Astrocyte (in vitro differentiated cells and primary cell): ENCODE measurements around the gene TBC1D5. TPM values are rescaled to one million over a fixed set of nuclear protein-coding genes. Genes with fewer than 3 reads are reported as not detected.

Source experiments
- DNase-seq: peaks from one replicate; pipeline ENCODE4 v3.0.0-alpha.2; 2010; ENCODE audit warnings: low read depth
- FAIRE-seq: peaks from 2 replicates; lab custom pipeline; 2011; peaks lifted over from hg19 to GRCh38; lab: Jason Lieb, UNC
- H2AFZ ChIP-seq: 2 replicates; pipeline ENCODE4 v1.6.0; 2012; ENCODE audit warnings: low read depth, low read length, inconsistent platforms
- H3K27ac ChIP-seq: 2 replicates; pipeline ENCODE4 v1.5.1; 2011; ENCODE audit warnings: low read depth, low read length, inconsistent platforms
- H3K27me3 ChIP-seq: 2 replicates; pipeline ENCODE4 v1.6.0; 2011; ENCODE audit warnings: low read length, inconsistent platforms; ENCODE audit not compliant: insufficient read depth
- H3K36me3 ChIP-seq: 2 replicates; pipeline ENCODE4 v1.5.1; 2011; ENCODE audit warnings: low read length, inconsistent platforms; ENCODE audit not compliant: insufficient read depth
- H3K4me1 ChIP-seq: 2 replicates; pipeline ENCODE4 v1.5.1; 2011; ENCODE audit warnings: low read length, inconsistent platforms; ENCODE audit not compliant: insufficient read depth
- H3K4me2 ChIP-seq: 2 replicates; pipeline ENCODE4 v1.6.0; 2012; ENCODE audit warnings: low read length, inconsistent platforms
- H3K4me3 ChIP-seq: 2 replicates; pipeline ENCODE4 v1.5.1; 2011; ENCODE audit warnings: low read depth, mild to moderate bottlenecking, low read length, inconsistent platforms; ENCODE audit not compliant: insufficient read depth
- H3K79me2 ChIP-seq: 2 replicates; pipeline ENCODE4 v1.6.0; 2012; ENCODE audit warnings: mild to moderate bottlenecking, low read length, inconsistent platforms; ENCODE audit not compliant: insufficient read depth
- H3K9ac ChIP-seq: 2 replicates; pipeline ENCODE4 v1.6.0; 2012; ENCODE audit warnings: mild to moderate bottlenecking, low read length, inconsistent platforms
- H3K9me3 ChIP-seq: 2 replicates; pipeline ENCODE4 v1.5.1; 2012; ENCODE audit warnings: low read depth, mild to moderate bottlenecking, low read length, inconsistent platforms; ENCODE audit not compliant: insufficient read depth
- H4K20me1 ChIP-seq: 2 replicates; pipeline ENCODE4 v1.6.0; 2012; ENCODE audit warnings: low read length, inconsistent platforms; ENCODE audit not compliant: insufficient read depth
- H3K27ac Mint-ChIP-seq: one replicate; pipeline ENCODE4 v1.8.0; 2021; ENCODE audit warnings: mild to moderate bottlenecking, mixed read lengths; ENCODE audit not compliant: unreplicated experiment
- H3K27me3 Mint-ChIP-seq: one replicate; pipeline ENCODE4 v1.8.0; 2021; ENCODE audit warnings: low read depth, mixed read lengths; ENCODE audit not compliant: unreplicated experiment
- H3K36me3 Mint-ChIP-seq: one replicate; pipeline ENCODE4 v1.8.0; 2021; ENCODE audit warnings: low read depth, mixed read lengths; ENCODE audit not compliant: unreplicated experiment
- H3K4me1 Mint-ChIP-seq: one replicate; pipeline ENCODE4 v1.8.0; 2021; ENCODE audit warnings: low read depth, mixed read lengths; ENCODE audit not compliant: unreplicated experiment
- H3K4me3 Mint-ChIP-seq: one replicate; pipeline ENCODE4 v1.8.0; 2021; ENCODE audit warnings: mild to moderate bottlenecking, moderate library complexity, mixed read lengths; ENCODE audit not compliant: unreplicated experiment
- H3K9me3 Mint-ChIP-seq: one replicate; pipeline ENCODE4 v1.8.0; 2021; ENCODE audit warnings: mild to moderate bottlenecking, mixed read lengths; ENCODE audit not compliant: unreplicated experiment
- CTCF ChIP-seq: IDR thresholded peaks from 2 replicates; pipeline ENCODE4 v1.5.1; 2011; ENCODE audit warnings: low read depth, mild to moderate bottlenecking, inconsistent platforms, low read length, moderate library complexity; ENCODE audit not compliant: insufficient read depth
- EZH2 ChIP-seq: IDR thresholded peaks from 2 replicates; pipeline ENCODE4 v1.6.1; 2012; ENCODE audit warnings: mild to moderate bottlenecking, low read length, inconsistent platforms; ENCODE audit not compliant: insufficient read depth
- total RNA-seq: library from RNA; stranded (reverse); gene quantifications from 2 replicates; pipeline ENCODE4 v1.2.1, GENCODE V29; 2021

TBC1D5 gene
- total RNA-seq, 1 donor from 2014 or later: 23.0 TPM

GRCh38 chr3:17554078-17554477 is 188.4 kb downstream of the TBC1D5 start:
- Mint-ChIP-seq H3K4me1 (peaks cover 2% of the 10 kb centered on the region), H3K9me3 (no peaks in the 10 kb centered on the region), H3K27ac (no peak overlapping the region), H3K4me3 (no peak overlapping the region), H3K36me3 (peaks cover 2% of the 10 kb centered on the region), H3K27me3 (no peaks in the 10 kb centered on the region)
- Histone ChIP-seq H3K9me3 (no peaks in the 10 kb centered on the region), H3K27ac (no peak overlapping the region), H3K36me3 (no peaks in the 10 kb centered on the region), H3K27me3 (no peaks in the 10 kb centered on the region), H3K4me1 (no peaks in the 10 kb centered on the region), H3K4me3 (no peak overlapping the region), H3K4me2 (no peak overlapping the region), H3K79me2 (no peaks in the 10 kb centered on the region), H4K20me1 (no peaks in the 10 kb centered on the region), H3K9ac (no peak overlapping the region), H2AFZ (no peak overlapping the region)
- no peak for DNase-seq
- no peak for FAIRE-seq
- TF ChIP-seq CTCF (no peak), EZH2 (no peak)

- peaks cover 2% of the 10 kb centered on the region for H3K36me3 Mint-ChIP-seq
- H3K27me3 ChIP-seq: no peaks in the 10 kb centered on the region
- H3K27ac Mint-ChIP-seq: no peak overlapping the region
- TF ChIP-seq CTCF (no peak), EZH2 (no peak)
- FAIRE-seq: no peak
- no peak overlapping the region for H3K4me2 ChIP-seq
- no peaks in the 10 kb centered on the region for H3K36me3 ChIP-seq
- no peak overlapping the region for H3K9ac ChIP-seq
- H3K4me3 Mint-ChIP-seq: no peak overlapping the region
- no peak overlapping the region for H2AFZ ChIP-seq
- DNase-seq: no peak
- H3K4me1 ChIP-seq: no peaks in the 10 kb centered on the region
- no peak overlapping the region for H3K27ac ChIP-seq
- H3K4me3 ChIP-seq: no peak overlapping the region
- H4K20me1 ChIP-seq: no peaks in the 10 kb centered on the region
- H3K9me3 ChIP-seq: no peaks in the 10 kb centered on the region
- H3K79me2 ChIP-seq: no peaks in the 10 kb centered on the region
- no peaks in the 10 kb centered on the region for H3K27me3 Mint-ChIP-seq
- peaks cover 2% of the 10 kb centered on the region for H3K4me1 Mint-ChIP-seq
- no peaks in the 10 kb centered on the region for H3K9me3 Mint-ChIP-seq
Measured at GRCh38 chr3:17553080-17553479, 189.4 kb downstream of the TBC1D5 start.

GRCh38 chr3:17552351-17552750 is 190.1 kb downstream of the TBC1D5 start:
- Mint-ChIP-seq H3K4me3 (no peak overlapping the region), H3K36me3 (peaks cover 2% of the 10 kb centered on the region), H3K4me1 (peaks cover 2% of the 10 kb centered on the region), H3K9me3 (no peaks in the 10 kb centered on the region), H3K27me3 (no peaks in the 10 kb centered on the region), H3K27ac (no peak overlapping the region)
- FAIRE-seq: no peak
- TF ChIP-seq EZH2: no peak
- TF ChIP-seq CTCF: no peak
- Histone ChIP-seq H3K4me2 (no peak overlapping the region), H3K27me3 (no peaks in the 10 kb centered on the region), H3K36me3 (no peaks in the 10 kb centered on the region), H3K9me3 (no peaks in the 10 kb centered on the region), H3K9ac (no peak overlapping the region), H2AFZ (no peak overlapping the region), H3K4me3 (no peak overlapping the region), H3K4me1 (no peaks in the 10 kb centered on the region), H3K79me2 (no peaks in the 10 kb centered on the region), H4K20me1 (no peaks in the 10 kb centered on the region), H3K27ac (no peak overlapping the region)
- no peak for DNase-seq
